HEK293T (cell line): ENCODE data around the gene MEI1.

ENCODE experiments used
- CTCF ChIA-PET: fragments of 350-600 bp; formaldehyde crosslinking; extraction: SDS; loops from one replicate; lab custom pipeline; 2021; ENCODE audit warnings: antibody characterized with exemption, inconsistent platforms; lab: Yijun Ruan, JAX
- POLR2A ChIA-PET: fragments of 350-600 bp; formaldehyde crosslinking; extraction: SDS; loops from one replicate; lab custom pipeline; 2020; ENCODE audit warnings: antibody characterized with exemption, inconsistent platforms; lab: Yijun Ruan, JAX
- DNase-seq: peaks from one replicate; pipeline ENCODE4 v3.0.0; 2012; ENCODE audit warnings: mixed read lengths; ENCODE audit errors: extremely low spot score
- ARNT ChIP-seq: fragments of 450-650 bp; IDR thresholded peaks from 2 replicates; pipeline ENCODE4 v1.6.1; 2017; ENCODE audit warnings: mild to moderate bottlenecking
- BHLHE40 ChIP-seq: fragments of 450-650 bp; IDR thresholded peaks from 2 replicates; pipeline ENCODE4 v1.6.1; 2016; ENCODE audit warnings: mild to moderate bottlenecking, moderate library complexity, borderline replicate concordance
- CTBP1 ChIP-seq: fragments of 450-650 bp; IDR thresholded peaks from 2 replicates; pipeline ENCODE4 v1.6.1; 2016; ENCODE audit warnings: borderline replicate concordance
- ELF4 ChIP-seq: fragments of 450-650 bp; IDR thresholded peaks from 2 replicates; pipeline ENCODE4 v1.6.1; 2017; ENCODE audit warnings: antibody characterized with exemption
- FOXA1 ChIP-seq: fragments of 450-650 bp; IDR thresholded peaks from 2 replicates; pipeline ENCODE4 v1.6.1; 2016; ENCODE audit warnings: mild to moderate bottlenecking
- FOXK2 ChIP-seq: fragments of 450-650 bp; IDR thresholded peaks from 2 replicates; pipeline ENCODE4 v1.6.1; 2016; ENCODE audit warnings: mild to moderate bottlenecking
- FOXM1 ChIP-seq: fragments of 450-650 bp; IDR thresholded peaks from 2 replicates; pipeline ENCODE4 v1.6.1; 2017; ENCODE audit warnings: mild to moderate bottlenecking, borderline replicate concordance
- HDGF ChIP-seq: fragments of 450-650 bp; IDR thresholded peaks from 2 replicates; pipeline ENCODE4 v1.6.1; 2017; ENCODE audit warnings: antibody characterized with exemption, borderline replicate concordance
- L3MBTL2 ChIP-seq: fragments of 450-650 bp; conservative IDR thresholded peaks from 2 replicates; pipeline ENCODE4 v1.6.1; 2016; ENCODE audit warnings: mild to moderate bottlenecking
- LEF1 ChIP-seq: fragments of 450-650 bp; IDR thresholded peaks from 2 replicates; pipeline ENCODE4 v1.6.1; 2017; ENCODE audit warnings: mild to moderate bottlenecking, borderline replicate concordance
- NFRKB ChIP-seq: fragments of 450-650 bp; IDR thresholded peaks from 2 replicates; pipeline ENCODE4 v1.6.1; 2016; ENCODE audit warnings: mild to moderate bottlenecking, moderate library complexity
- SP1 ChIP-seq: fragments of 450-650 bp; IDR thresholded peaks from 2 replicates; pipeline ENCODE4 v1.6.1; 2017
- SUZ12 ChIP-seq: fragments of 450-650 bp; IDR thresholded peaks from 2 replicates; pipeline ENCODE4 v1.6.1; 2016; ENCODE audit warnings: mild to moderate bottlenecking
- TARDBP ChIP-seq: fragments of 450-650 bp; IDR thresholded peaks from 2 replicates; pipeline ENCODE4 v1.6.1; 2016
- ZNF384 ChIP-seq: fragments of 450-650 bp; IDR thresholded peaks from 2 replicates; pipeline ENCODE4 v1.6.1; 2016
- TF ChIP-seq, protein P1 (sequence below): fragments of 450-650 bp; IDR thresholded peaks from 2 replicates; pipeline ENCODE4 v1.6.1; 2016

The MEI1 gene

GRCh38 chr22:41816241-41816640 is 116.9 kb downstream of the MEI1 start:
- DNase-seq = no peak
- no peak for TF ChIP-seq ARNT
- TF ChIP-seq TARDBP = no peak
- TF ChIP-seq, protein P1, sequence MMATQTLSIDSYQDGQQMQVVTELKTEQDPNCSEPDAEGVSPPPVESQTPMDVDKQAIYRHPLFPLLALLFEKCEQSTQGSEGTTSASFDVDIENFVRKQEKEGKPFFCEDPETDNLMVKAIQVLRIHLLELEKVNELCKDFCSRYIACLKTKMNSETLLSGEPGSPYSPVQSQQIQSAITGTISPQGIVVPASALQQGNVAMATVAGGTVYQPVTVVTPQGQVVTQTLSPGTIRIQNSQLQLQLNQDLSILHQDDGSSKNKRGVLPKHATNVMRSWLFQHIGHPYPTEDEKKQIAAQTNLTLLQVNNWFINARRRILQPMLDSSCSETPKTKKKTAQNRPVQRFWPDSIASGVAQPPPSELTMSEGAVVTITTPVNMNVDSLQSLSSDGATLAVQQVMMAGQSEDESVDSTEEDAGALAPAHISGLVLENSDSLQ = no peak
- TF ChIP-seq SP1 = no peak
- no peak for TF ChIP-seq SUZ12
- TF ChIP-seq FOXK2 = no peak
- TF ChIP-seq ELF4 = no peak
- TF ChIP-seq FOXM1 = no peak
- TF ChIP-seq BHLHE40 = no peak
- no peak for TF ChIP-seq CTBP1
- TF ChIP-seq L3MBTL2 = no peak
- no peak for TF ChIP-seq LEF1
- TF ChIP-seq NFRKB = no peak
- TF ChIP-seq ZNF384 = no peak
- CTCF ChIA-PET = no interaction called here
- POLR2A ChIA-PET = no interaction called here

GRCh38 chr22:41816871-41817270 is 117.6 kb downstream of the MEI1 start:
- TF ChIP-seq BHLHE40 = no peak
- TF ChIP-seq L3MBTL2 = no peak
- TF ChIP-seq FOXA1 = no peak
- no peak for TF ChIP-seq CTBP1
- TF ChIP-seq TARDBP = no peak
- ChIA-PET POLR2A (no interaction called here), CTCF (no interaction called here)
- no peak for DNase-seq

DNA sequence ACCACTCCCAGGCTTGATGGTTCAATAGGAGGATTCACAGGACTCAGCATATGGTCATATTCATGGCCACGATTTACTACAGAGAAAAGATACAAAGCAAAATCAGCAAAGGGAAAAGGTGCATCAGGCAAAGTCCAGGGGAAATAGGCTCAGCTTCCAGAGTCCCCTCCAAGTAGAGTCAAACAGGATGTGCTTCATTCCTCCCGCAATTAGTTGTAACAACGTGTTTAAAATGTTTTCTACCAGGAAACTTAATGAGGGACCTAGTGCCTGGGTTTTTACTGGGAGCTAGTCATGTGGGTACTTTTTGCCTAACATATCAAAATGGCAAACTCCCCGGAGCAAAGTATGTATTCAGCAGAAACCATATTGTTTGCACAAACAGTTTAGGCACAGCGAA is 118.7 kb downstream of the MEI1 start:
- no peak for DNase-seq
- CTCF ChIA-PET = no interaction called here
- TF ChIP-seq FOXK2 (no peak), NFRKB (no peak), HDGF (no peak), FOXA1 (no peak), ELF4 (no peak)
- POLR2A ChIA-PET = no interaction called here

DNA sequence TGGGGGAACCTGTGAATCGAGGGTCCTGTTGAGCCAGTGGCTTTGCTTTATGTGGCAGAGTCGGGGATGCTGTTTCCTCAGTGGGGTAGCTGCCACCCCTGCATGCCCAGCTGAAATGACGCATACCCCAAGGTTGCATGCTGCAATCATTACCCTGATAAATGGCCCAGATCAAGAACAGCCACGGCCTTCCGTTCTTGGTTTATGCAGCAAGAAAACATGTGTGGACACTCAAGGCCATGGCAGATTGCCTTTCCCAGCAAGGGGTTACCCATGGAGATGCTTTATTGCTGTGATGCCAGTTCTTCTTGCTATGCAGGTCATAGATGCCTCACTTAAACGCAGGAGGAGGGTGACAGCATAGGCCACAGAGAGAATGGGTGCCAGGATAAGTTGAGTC is 119.3 kb downstream of the MEI1 start:
- ChIA-PET CTCF (no interaction called here), POLR2A (no interaction called here)
- TF ChIP-seq FOXM1 (no peak), TARDBP (no peak), ELF4 (no peak), FOXA1 (no peak), HDGF (no peak), CTBP1 (no peak), BHLHE40 (no peak), ARNT (no peak), FOXK2 (no peak), NFRKB (no peak), SUZ12 (no peak), LEF1 (no peak), ZNF384 (no peak), SP1 (no peak), L3MBTL2 (no peak)
- TF ChIP-seq, protein P1 = no peak
- DNase-seq = no peak

- DNase-seq = no peak
- CTCF ChIA-PET = no interaction called here
- POLR2A ChIA-PET = no interaction called here
- TF ChIP-seq ARNT (no peak), ZNF384 (no peak), HDGF (no peak), LEF1 (no peak), FOXM1 (no peak), SP1 (no peak)
- TF ChIP-seq, protein P1 = no peak
These were observed 120.0 kb downstream of the MEI1 start for GRCh38 chr22:41819257-41819656.

GRCh38 chr22:41820447-41820846 is 121.1 kb downstream of the MEI1 start:
- ChIA-PET CTCF (no interaction called here), POLR2A (no interaction called here)
- DNase-seq = no peak
- TF ChIP-seq CTBP1 (no peak), SP1 (no peak), ELF4 (no peak), FOXA1 (no peak), SUZ12 (no peak), FOXM1 (no peak), FOXK2 (no peak), NFRKB (no peak), ZNF384 (no peak), TARDBP (no peak), LEF1 (no peak), ARNT (no peak), HDGF (no peak), BHLHE40 (no peak), L3MBTL2 (no peak)
- TF ChIP-seq, protein P1 = no peak
